CD4-positive, alpha-beta T cell (primary cell): Measurements from ENCODE around the gene HIGD1B. TPM values are rescaled to one million over a fixed set of nuclear protein-coding genes. Genes with fewer than 3 reads are reported as not detected.

Experiments
- ATAC-seq: fragments of 200-7000 bp; cut with Tn5 transposase; one replicate; pipeline ENCODE4 v1.10.0; 2022; ENCODE audit warnings: mild to moderate bottlenecking; ENCODE audit not compliant: poor library complexity
- CTCF ChIA-PET: fragments of 350-600 bp; sonication (Branson Sonifier 250); formaldehyde crosslinking; loops from one replicate; lab custom pipeline; 2021; ENCODE audit warnings: antibody characterized with exemption, inconsistent platforms; lab: Charles Lee
- POLR2A ChIA-PET: fragments of 350-600 bp; sonication (Branson Sonifier 250); formaldehyde crosslinking; loops from one replicate; lab custom pipeline; 2021; ENCODE audit warnings: antibody characterized with exemption, inconsistent platforms; lab: Charles Lee
- DNase-seq, 14 experiments: peaks; one replicate each; pipeline ENCODE4 v3.0.0-alpha.2; 2013 to 2020; ENCODE audit warnings: mixed read lengths in 2 of 14
- H3K27ac ChIP-seq, 2 donors: one replicate each; pipeline versions ENCODE4 v1.5.1 to v1.7.0; 2013; ENCODE audit warnings: low read length in 2 of 2, low read depth in 1 of 2, mild to moderate bottlenecking in 1 of 2
- H3K27me3 ChIP-seq, 2 experiments: 1 replicate in 1 of 2; 2 replicates in 1 of 2; pipeline versions ENCODE4 v1.6.1 to v1.7.0; 2013; ENCODE audit warnings: low read length in 2 of 2, control low read depth in 1 of 2, mild to moderate bottlenecking in 1 of 2, moderate library complexity in 1 of 2; ENCODE audit not compliant: insufficient read depth in 2 of 2, control insufficient read depth in 1 of 2
- H3K36me3 ChIP-seq: one replicate; pipeline ENCODE4 v1.6.1; 2013; ENCODE audit warnings: low read length, control low read depth; ENCODE audit not compliant: insufficient read depth
- H3K4me1 ChIP-seq: one replicate; pipeline ENCODE4 v1.6.1; 2013; ENCODE audit warnings: low read length, control low read depth; ENCODE audit not compliant: insufficient read depth
- H3K4me3 ChIP-seq: one replicate; pipeline ENCODE4 v1.5.1; 2013; ENCODE audit warnings: mild to moderate bottlenecking, low read length, moderate library complexity
- H3K9me3 ChIP-seq, 2 experiments: 1 replicate in 1 of 2; 2 replicates in 1 of 2; pipeline versions ENCODE4 v1.6.1 to v1.7.0; 2013; ENCODE audit warnings: low read length in 2 of 2, mild to moderate bottlenecking in 2 of 2, control low read depth in 1 of 2, moderate library complexity in 1 of 2; ENCODE audit not compliant: control insufficient read depth in 1 of 2, insufficient read depth in 1 of 2
- H3K27ac Mint-ChIP-seq: one replicate; pipeline ENCODE4 v1.8.0; 2020; ENCODE audit warnings: mixed read lengths
- H3K27me3 Mint-ChIP-seq: one replicate; pipeline ENCODE4 v1.8.0; 2021; ENCODE audit warnings: mixed read lengths
- H3K36me3 Mint-ChIP-seq: one replicate; pipeline ENCODE4 v1.8.0; 2021; ENCODE audit warnings: low read depth, mixed read lengths
- H3K4me1 Mint-ChIP-seq: one replicate; pipeline ENCODE4 v1.8.0; 2021; ENCODE audit warnings: low read depth, mixed read lengths
- H3K4me3 Mint-ChIP-seq: one replicate; pipeline ENCODE4 v1.8.0; 2020; ENCODE audit warnings: mild to moderate bottlenecking, mixed read lengths
- H3K9me3 Mint-ChIP-seq: one replicate; pipeline ENCODE4 v1.8.0; 2020; ENCODE audit warnings: mixed read lengths
- CTCF ChIP-seq: fragments of 200-600 bp; IDR thresholded peaks from one replicate; pipeline ENCODE4 v1.8.0; 2022; ENCODE audit warnings: antibody characterized with exemption, mild to moderate bottlenecking
- intact Hi-C, 2 experiments: fragments of 100-400 bp; cut with DNase I in 1 of 2; cut with micrococcal nuclease in 1 of 2; formaldehyde crosslinking; loops; one replicate each; pipeline versions ENCODE4 v1.15.1 to v1.9.0; 2023 to 2025; cut with DNase I, micrococcal nuclease
- total RNA-seq, 174 experiments: library from RNA in 2 of 174; stranded (reverse) in 2 of 174; gene quantifications; one replicate each; pipeline ENCODE4 v1.2.3 and lab custom pipeline; 2021 to 2026

HIGD1B gene
- total RNA-seq, 2 experiments from 2014 or later = not detected

DNA sequence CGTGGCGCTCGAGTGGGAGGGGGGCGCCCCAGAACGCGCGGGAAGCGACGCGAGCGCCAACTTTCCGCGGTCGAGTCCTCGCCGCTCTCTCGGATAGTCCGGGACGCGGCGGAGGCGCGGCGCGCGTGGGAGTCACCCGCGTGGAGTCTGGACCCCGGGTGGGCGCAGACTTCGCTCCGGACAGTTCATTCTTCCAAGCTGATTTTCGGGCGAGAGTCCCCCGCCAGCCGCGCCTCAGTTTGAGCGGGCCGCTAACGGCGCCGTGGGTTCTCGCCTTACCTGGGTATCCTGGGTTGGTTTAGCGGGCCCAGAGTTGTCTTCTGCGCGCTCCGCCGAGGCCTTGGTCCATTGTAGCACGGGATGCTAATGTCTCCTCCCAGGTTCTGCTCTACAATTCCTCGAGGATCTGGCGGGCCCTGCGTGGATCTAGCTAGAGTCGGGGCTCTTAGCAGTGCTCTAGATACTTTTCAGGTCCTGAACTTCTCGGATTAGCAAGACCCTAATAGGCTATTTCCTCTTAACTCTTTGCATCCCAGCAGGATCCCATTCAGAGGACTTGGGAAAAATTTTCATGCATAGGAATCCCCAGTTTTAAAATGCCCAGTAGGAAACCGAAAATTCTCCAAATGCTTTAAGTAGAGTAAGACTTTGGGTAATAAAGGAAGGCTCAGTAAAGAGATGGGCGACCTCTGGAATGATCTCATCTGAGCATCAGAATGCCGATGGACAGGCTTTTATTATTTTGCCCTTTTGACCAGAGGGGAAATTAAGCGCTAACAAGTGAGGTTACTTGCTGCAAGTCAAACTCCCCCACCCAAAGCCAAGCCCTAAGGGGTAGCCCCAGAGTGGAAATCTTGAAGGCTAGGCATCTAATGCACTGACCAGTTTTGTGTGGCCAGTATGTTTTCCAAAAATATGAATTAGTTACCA lies 17.1 kb upstream of the HIGD1B start:
- DNase-seq = peak in 4 of 14 experiments; percentile 12 to 38 (median 25)
- Mint-ChIP-seq H3K9me3 (no peaks in the 10 kb centered on the region), H3K4me3 (peak overlapping the region; percentile 80), H3K36me3 (no peaks in the 10 kb centered on the region), H3K27ac (no peak overlapping the region), H3K4me1 (peaks cover 15% of the 10 kb centered on the region), H3K27me3 (peaks cover 67% of the 10 kb centered on the region)
- no peak for TF ChIP-seq CTCF
- POLR2A ChIA-PET = no interaction called here
- CTCF ChIA-PET = no interaction called here
- H3K9me3 ChIP-seq = peaks cover 0 to 4% of the 10 kb centered on the region in 2 experiments
- H3K4me3 ChIP-seq = peak overlapping the region; percentile 35
- H3K4me1 ChIP-seq = peaks cover 16% of the 10 kb centered on the region
- intact Hi-C loops = no loop called here
- ATAC-seq = peak; percentile 45
- no peaks in the 10 kb centered on the region for H3K36me3 ChIP-seq
- H3K27me3 ChIP-seq = peaks cover 32 to 66% of the 10 kb centered on the region in 2 experiments
- no peak overlapping the region for H3K27ac ChIP-seq

GRCh38 chr17:44831371-44831770 lies 16.3 kb upstream of the HIGD1B start:
- intact Hi-C loops = no loop called here
- H3K4me3 ChIP-seq = no peak overlapping the region
- H3K9me3 ChIP-seq = peaks cover 0 to 4% of the 10 kb centered on the region in 2 experiments
- peaks cover 32 to 59% of the 10 kb centered on the region in 2 experiments for H3K27me3 ChIP-seq
- H3K36me3 ChIP-seq = no peaks in the 10 kb centered on the region
- peaks cover 16% of the 10 kb centered on the region for H3K4me1 ChIP-seq
- DNase-seq (no peak), ATAC-seq (no peak)
- no peak for TF ChIP-seq CTCF
- Mint-ChIP-seq H3K9me3 (no peaks in the 10 kb centered on the region), H3K27ac (no peak overlapping the region), H3K4me1 (peaks cover 15% of the 10 kb centered on the region), H3K27me3 (peaks cover 63% of the 10 kb centered on the region), H3K36me3 (no peaks in the 10 kb centered on the region), H3K4me3 (peak overlapping the region; percentile 42)
- no peak overlapping the region for H3K27ac ChIP-seq
- ChIA-PET POLR2A (no interaction called here), CTCF (interaction anchor here (1.8 kb wide), 1 partner anchor 52 kb away, joined by 4 read pairs; no protein-coding TSS in a partner anchor)

DNA sequence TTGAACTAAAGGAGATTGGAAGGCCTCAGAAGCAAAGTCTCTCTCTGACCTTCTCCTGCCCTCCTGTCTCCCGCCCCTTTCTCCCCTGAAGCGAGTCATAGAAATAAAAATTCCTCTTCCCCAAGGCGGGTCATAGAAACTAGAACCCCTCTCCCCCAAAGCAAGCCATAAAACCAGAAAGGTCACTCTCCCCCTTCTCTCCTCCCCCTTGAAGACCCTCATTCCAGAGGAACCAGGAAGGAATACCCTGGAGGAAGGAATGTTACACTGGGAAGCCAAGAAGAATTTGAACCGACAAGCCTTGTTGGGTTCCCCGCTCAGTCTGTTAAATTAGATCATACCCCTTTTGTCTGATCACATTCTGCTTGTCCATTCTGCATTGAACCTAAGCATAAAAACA lies 14.9 kb upstream of the HIGD1B start:
- Histone ChIP-seq H3K36me3 (no peaks in the 10 kb centered on the region), H3K27ac (no peak overlapping the region), H3K4me3 (no peak overlapping the region), H3K27me3 (peaks cover 20 to 46% of the 10 kb centered on the region in 2 experiments), H3K4me1 (peaks cover 16% of the 10 kb centered on the region), H3K9me3 (peaks cover 0 to 4% of the 10 kb centered on the region in 2 experiments)
- ATAC-seq (no peak), DNase-seq (no peak)
- Mint-ChIP-seq H3K36me3 (no peaks in the 10 kb centered on the region), H3K27me3 (peaks cover 48% of the 10 kb centered on the region), H3K4me3 (no peak overlapping the region), H3K27ac (no peak overlapping the region), H3K4me1 (peaks cover 15% of the 10 kb centered on the region), H3K9me3 (no peaks in the 10 kb centered on the region)
- intact Hi-C loops = no loop called here
- POLR2A ChIA-PET = no interaction called here
- CTCF ChIA-PET = interaction anchor here (1.8 kb wide), 1 partner anchor 54 kb away, joined by 4 read pairs; no protein-coding TSS in a partner anchor
- no peak for TF ChIP-seq CTCF
